GM18520 (cell line): ENCODE data around the gene UNC13B.
"Not testable (repeated sequence)": the region's sequence is repeated elsewhere in the genome, so short reads cannot be mapped to it uniquely, and the experiment has no call there.

Experiments used
- ATAC-seq: cut with Tn5 transposase; IDR thresholded peaks from one replicate; pipeline ENCODE4 v1.9.1; 2021; ENCODE audit not compliant: unreplicated experiment

UNC13B gene

DNA sequence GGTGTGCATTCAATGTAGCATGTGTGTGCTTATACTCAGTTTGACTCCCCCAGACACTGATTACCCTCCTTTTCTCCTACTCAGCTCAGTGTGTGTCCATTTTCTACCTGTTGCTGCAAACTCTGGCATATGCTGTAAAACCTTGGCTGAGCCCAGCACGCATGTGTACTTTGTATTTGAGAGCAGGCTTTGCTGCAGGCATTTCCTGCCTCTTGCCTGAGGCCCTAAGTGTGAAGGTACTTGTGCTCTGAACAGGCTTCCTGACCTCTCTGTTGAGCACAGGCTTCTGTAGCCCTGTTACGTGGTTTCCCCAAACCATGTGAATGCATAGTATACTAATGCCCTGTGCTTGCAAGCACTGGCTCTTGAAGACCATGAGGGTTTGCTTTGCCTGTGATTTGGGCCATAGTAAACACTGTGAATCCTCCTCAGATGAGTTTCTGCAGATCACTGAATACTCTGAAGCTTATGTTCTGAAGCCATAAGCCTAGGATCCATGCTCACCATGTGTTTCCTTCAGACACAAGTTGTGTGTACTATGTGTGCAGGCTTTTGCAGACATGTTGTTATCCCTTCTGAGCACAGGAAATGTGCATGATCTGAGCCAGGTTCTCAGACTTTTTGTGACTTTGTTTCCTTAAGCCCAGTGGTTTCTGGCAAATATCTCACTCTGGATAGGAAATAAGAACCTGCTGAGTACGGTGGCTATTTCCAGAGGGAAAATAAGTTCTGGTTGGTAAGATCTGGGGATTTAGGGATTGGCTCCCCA, 203.2 kb downstream of the UNC13B start:
- no peak for ATAC-seq

- ATAC-seq = no peak
These were observed 204.8 kb downstream of the UNC13B start for GRCh38 chr9:35366627-35367026.

DNA sequence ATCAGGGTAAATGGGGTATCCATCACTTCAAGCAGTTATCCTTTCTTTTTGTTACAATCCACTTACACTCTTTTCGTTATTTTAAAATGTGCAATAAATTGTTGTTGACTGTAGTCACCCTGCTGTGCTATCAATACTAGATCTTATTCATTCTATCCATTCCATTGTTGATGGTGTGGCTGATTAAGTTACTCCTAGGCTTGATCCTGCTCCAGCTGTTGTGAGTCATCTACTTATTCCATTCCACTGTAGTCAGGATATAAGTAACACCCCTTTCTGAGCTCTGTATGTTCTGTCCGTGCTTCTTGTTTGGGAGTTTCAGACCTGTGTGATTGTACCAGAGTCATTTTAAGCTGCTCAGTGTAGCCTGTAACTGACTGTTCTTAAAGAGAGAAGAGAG, 205.6 kb downstream of the UNC13B start:
- ATAC-seq = no peak

DNA sequence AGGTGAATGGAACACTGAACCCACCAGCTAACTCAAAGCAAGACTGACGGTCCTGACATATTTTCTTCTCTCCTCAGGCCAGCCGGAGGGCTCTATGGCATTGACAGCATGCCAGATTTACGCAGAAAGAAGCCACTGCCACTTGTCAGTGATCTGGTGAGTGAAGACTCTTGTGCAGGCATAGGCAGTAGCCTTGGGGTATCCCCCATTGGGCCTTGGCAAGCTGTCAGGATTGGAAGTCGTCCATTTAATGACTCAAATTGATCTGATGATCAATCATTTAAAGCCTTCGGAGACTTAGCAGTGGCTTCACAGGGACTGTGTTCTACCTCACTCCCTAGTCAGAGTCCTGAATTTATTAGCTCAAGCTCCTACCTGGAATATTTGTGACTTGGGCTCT, 208.4 kb downstream of the UNC13B start:
- no peak for ATAC-seq

DNA sequence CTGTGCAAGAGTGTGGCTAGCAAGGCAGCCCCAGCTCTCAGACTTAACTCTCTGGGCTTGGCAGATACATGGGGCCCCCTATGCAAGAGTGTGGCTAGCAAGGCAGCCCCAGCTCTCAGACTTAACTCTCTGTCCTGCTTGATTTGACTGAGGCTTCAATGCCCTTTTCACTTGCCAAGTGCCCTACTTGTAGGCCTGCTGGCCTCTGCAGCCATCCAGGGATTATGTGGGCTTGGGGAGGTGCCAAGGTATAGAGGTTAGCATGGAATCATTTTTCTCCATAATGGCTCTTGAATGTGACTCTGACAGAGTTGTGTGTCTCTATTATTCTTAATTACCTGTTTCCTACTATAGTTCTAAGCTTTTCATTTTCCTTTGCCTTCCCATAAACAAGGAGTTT, 212.6 kb downstream of the UNC13B start:
- ATAC-seq = no peak

GRCh38 chr9:35374910-35375309, 213.1 kb downstream of the UNC13B start:
- no peak for ATAC-seq

DNA sequence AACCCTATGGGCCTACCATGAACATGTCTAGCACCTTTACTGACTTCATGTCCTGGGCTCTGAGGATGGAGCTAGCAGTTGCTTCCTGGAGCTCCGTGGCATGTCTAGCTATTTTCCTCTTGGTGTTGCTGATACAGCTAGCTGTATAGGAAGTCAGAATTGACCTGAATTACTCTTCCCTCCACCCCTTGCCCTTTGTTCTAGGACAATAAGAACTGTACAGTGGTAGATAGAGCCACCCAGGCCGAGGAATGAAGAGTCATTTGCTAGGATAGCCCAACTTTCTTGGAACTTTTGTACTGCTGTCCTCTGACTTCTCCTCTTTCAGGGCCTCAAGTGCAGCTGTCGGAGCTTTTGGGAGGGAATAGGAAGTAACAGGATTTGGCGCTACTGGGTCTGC, 218.2 kb downstream of the UNC13B start:
- ATAC-seq = no peak

DNA sequence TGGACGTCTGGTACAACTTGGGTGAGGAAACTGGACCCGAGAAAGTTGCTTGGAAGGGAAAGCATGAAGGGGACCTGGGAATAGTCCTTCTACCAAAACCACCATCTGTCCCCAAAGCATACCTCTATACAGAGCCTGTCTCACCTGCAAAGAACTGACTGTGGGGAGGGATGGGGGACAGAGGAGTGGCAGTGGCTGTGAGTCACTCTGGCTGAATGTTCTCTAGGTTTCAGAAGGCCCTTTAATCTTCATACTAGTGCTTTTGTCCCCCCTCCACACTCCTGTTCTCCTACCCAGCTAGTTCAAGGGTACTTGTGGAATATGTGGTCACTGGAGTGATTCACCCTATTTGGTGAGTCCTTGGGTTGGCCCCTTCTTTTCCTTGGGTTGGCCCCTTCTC, 218.8 kb downstream of the UNC13B start:
- ATAC-seq = no peak

DNA sequence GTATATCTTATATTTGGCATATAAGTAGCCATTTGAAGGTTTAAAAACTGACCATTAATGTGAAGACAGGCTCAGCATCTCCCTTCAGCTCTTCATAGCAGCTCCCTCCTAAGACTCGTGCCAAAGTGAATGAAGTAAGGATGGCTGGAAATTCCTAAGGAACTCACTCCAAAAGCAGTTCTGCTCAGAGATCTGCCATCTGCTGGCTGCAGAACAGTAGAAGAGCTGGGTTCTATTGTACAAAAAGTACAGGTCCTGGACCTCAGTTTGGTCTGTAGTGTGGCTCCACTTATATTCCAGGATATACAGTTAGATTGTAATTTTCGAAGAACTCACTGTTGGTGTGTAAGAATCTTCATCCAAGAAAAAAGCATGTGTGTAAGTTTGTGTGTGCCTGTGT, 223.2 kb downstream of the UNC13B start:
- no peak for ATAC-seq

DNA sequence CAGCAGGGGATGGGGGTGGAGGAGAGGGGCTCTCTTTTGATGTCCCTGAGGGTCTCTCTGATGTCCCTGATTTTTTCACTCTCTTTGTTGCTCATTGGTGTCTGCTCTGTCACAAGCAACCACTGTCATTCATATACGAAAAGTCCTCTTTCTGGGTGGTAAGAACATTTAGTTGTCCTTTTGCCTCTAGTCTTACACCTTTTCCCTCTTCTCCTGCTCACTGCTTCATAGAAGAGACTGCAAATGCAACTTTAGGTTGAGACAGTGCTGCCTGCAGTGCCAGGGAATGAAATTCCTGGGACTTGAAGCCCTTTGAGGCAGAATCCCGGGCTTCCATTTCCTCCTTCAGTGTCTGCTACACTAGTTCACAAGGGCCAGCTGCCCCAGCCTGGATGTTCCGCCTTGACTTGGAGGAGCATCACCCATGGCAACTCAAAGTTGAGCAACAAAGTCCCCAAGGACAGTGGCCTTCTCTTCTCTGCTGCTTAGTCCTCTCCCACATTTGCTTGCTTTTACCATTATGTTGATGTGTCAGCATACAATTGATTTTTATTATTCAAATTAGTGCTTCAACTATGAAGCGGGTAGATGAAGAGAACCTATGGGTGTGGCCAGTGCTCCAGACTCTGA, 233.4 kb downstream of the UNC13B start:
- ATAC-seq = no peak

- ATAC-seq = no peak
These were observed 233.9 kb downstream of the UNC13B start for GRCh38 chr9:35395706-35396101.

DNA sequence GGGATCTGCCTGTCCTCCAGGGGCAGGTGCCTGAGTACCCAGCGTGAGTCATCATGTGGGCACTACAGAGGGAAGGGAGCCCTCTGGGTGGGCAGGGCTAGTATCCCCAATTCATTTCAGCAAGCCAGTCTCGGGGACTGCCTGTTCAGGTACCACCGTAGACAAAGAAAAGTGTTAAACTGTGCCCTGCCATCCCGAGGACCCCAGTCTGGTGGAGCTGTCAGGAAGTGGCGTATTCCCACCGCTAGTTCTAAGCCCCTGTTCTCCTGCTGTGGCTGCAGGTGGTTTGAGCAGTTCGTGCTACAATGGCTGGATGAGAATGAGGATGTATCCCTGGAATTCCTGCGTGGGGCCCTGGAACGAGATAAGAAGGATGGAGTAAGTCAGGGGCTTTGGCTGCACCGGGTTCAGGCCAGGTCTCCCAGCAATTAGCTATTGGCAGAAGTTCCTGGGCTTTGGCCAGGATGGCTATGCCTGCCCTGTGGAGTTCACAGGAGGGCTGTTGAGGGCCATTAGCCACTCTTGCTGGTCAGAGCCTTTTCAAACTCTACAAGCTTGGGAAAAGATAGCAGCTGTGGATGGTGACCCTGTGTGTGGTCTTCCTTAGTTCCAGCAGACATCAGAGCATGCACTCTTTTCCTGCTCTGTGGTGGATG, 234.9 kb downstream of the UNC13B start:
- no peak for ATAC-seq

DNA sequence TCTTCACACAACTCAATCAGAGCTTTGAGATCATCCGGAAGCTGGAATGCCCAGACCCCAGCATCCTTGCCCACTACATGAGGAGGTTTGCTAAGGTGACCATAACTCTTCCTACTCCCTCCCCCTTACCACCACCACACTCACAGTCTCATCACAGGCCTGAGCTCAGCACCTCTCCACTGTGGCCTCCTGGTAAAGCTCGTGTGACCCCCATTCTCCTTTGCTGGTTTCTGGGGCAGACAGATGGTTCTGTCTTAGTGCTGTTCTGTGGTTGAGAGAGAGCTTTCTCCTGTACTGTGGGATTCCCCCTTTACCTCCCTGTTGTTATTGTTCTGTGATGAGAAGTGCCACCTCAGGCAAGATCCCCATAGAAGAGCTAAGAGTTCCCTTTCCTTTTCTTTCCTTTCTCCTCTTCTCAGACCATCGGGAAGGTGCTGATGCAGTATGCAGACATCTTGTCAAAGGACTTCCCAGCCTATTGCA, 235.4 kb downstream of the UNC13B start:
- ATAC-seq = no peak

- ATAC-seq = no peak
These were observed 236.1 kb downstream of the UNC13B start for GRCh38 chr9:35397923-35398322.

- ATAC-seq = no peak
These were observed 237.0 kb downstream of the UNC13B start for GRCh38 chr9:35398651-35399335.

DNA sequence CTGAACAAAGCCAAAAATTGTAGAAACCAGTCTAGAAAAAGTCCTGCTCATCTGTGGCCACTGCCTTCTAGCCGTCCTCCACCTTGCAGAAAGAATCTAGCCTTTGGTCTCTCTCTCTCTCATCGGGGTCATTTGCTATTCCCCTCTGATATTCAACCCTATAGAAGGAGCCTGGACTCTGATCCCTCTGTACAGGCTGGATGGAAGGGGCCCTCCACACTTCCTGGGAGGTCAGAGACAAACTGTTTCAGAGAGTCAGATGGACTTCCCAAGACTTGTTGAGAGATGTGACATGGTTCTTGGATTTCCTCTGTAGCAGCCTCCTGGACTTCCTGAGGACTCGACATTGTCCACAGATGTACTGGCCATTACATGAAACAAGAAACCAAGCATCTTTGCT, 243.1 kb downstream of the UNC13B start:
- no peak for ATAC-seq

DNA sequence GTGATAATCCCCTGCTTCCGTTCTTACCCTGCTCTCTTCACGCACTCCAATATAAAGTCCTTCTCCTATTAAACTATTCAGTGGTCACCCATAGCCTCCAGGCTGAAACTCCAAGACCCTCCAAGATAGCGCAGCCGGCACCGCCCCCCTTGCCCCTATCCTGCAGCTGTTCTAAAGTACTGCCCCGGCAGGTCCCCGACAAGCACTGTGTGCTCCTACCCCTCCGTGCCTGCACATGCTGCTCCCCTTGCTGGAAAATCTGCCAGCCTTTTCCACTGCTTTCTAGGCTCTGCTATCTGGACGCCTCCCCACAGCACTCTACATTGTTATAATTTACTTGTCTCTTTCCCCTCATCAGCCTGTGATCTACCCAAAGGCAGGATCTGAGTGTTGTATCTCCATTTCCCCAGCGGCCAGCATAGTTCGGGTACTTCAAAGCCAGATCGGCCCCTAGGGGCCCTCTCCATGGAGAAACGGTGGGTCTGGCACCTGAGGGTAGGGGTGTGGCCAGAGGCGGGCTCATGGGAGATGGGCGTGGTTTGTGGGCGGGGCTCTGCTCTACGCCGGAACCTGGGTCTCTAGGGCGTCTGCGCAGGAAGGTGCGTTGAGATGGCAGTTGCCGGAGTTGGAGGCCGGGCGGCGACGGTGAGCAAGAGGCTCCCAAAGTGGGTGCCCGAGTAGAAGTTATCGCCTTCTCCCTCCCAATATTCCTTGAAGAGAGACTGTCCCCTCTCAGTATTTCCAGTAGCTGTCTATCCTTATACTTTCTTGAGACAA, 244.6 kb downstream of the UNC13B start:
- ATAC-seq = no peak

- ATAC-seq = no peak
These were observed 246.0 kb downstream of the UNC13B start for GRCh38 chr9:35407846-35408245.

- not testable (repeated sequence) for ATAC-seq
These were observed 247.6 kb downstream of the UNC13B start for GRCh38 chr9:35409434-35409833.

GRCh38 chr9:35414889-35415288, 253.1 kb downstream of the UNC13B start:
- no peak for ATAC-seq
